ENCODE results near the gene ZNF333. TPM values are rescaled to one million over a fixed set of nuclear protein-coding genes. Genes with fewer than 3 reads are reported as not detected.
"Not testable (repeated sequence)": the region's sequence is repeated elsewhere in the genome, so short reads cannot be mapped to it uniquely, and the experiment has no call there.

Gene ZNF333
- polyA plus RNA-seq, 3 donors: 6.4 to 12.7 (median 11.8) TPM

- 83 to 94% (median 88%) methylated on average over 2 of the region's 2 CpGs for WGBS, 3 donors
These were observed 72.3 kb downstream of the ZNF333 start for GRCh38 chr19:14762111-14762510.

GRCh38 chr19:14763497-14764145, 73.8 kb downstream of the ZNF333 start:
- no peak overlapping the region for H3K27ac ChIP-seq (ENCODE audit: low read depth, low read length)
- 61 to 65% (median 63%) methylated on average over 4 of the region's 4 CpGs for WGBS, 3 donors

More at GRCh38 chr19:14762111-14762510, 72.3 kb downstream of the ZNF333 start:
- H3K27ac ChIP-seq (ENCODE audit: low read depth, low read length): no peak overlapping the region

GRCh38 chr19:14764401-14764800, 74.6 kb downstream of the ZNF333 start:
- WGBS, 3 donors: 85 to 91% (median 87%) methylated on average over 9 of the region's 9 CpGs
- H3K27ac ChIP-seq (ENCODE audit: low read depth, low read length): no peak overlapping the region

GRCh38 chr19:14765403-14765802, 75.6 kb downstream of the ZNF333 start:
- H3K27ac ChIP-seq (ENCODE audit: low read depth, low read length): not testable (repeated sequence)
- 74 to 92% (median 78%) methylated on average over 4 to 7 of the region's 18 CpGs for WGBS, 3 donors

GRCh38 chr19:14765841-14766240, 76.0 kb downstream of the ZNF333 start:
- 79 to 84% (median 82%) methylated on average over 13 to 15 of the region's 15 CpGs for WGBS, 3 donors
- not testable (repeated sequence) for H3K27ac ChIP-seq (ENCODE audit: low read depth, low read length)

- WGBS, 3 donors: 71 to 97% (median 92%) methylated on average over 2 of the region's 2 CpGs
- H3K27ac ChIP-seq (ENCODE audit: low read depth, low read length): no peak overlapping the region
These were observed 77.7 kb downstream of the ZNF333 start for GRCh38 chr19:14767466-14767971.

- no peak overlapping the region for H3K27ac ChIP-seq (ENCODE audit: low read depth, low read length)
- 71 to 93% (median 85%) methylated on average over 2 of the region's 2 CpGs for WGBS, 3 donors
These were observed 78.2 kb downstream of the ZNF333 start for GRCh38 chr19:14768001-14768400.

GRCh38 chr19:14769201-14769600, 79.4 kb downstream of the ZNF333 start:
- WGBS, 3 donors: 76 to 85% (median 77%) methylated on average over 5 of the region's 5 CpGs
- no peak overlapping the region for H3K27ac ChIP-seq (ENCODE audit: low read depth, low read length)

GRCh38 chr19:14770136-14770535, 80.3 kb downstream of the ZNF333 start:
- no peak overlapping the region for H3K27ac ChIP-seq (ENCODE audit: low read depth, low read length)
- WGBS, 3 donors: 68 to 77% (median 72%) methylated on average over 5 of the region's 5 CpGs

GRCh38 chr19:14770944-14771839, 81.3 kb downstream of the ZNF333 start:
- H3K27ac ChIP-seq (ENCODE audit: low read depth, low read length): no peak overlapping the region
- WGBS, 3 donors: 58 to 84% (median 80%) methylated on average over 11 of the region's 11 CpGs

GRCh38 chr19:14772467-14772866, 82.6 kb downstream of the ZNF333 start:
- WGBS, 3 donors: 83 to 87% (median 85%) methylated on average over 8 of the region's 8 CpGs
- H3K27ac ChIP-seq (ENCODE audit: low read depth, low read length): no peak overlapping the region

- H3K27ac ChIP-seq (ENCODE audit: low read depth, low read length): no peak overlapping the region
- WGBS, 3 donors: 87 to 91% (median 87%) methylated on average over 7 of the region's 7 CpGs
These were observed 83.1 kb downstream of the ZNF333 start for GRCh38 chr19:14772995-14773394.

GRCh38 chr19:14773722-14774121, 83.9 kb downstream of the ZNF333 start:
- 68 to 81% (median 78%) methylated on average over 9 of the region's 9 CpGs for WGBS, 3 donors
- not testable (repeated sequence) for H3K27ac ChIP-seq (ENCODE audit: low read depth, low read length)

- no peak overlapping the region for H3K27ac ChIP-seq (ENCODE audit: low read depth, low read length)
- 66 to 79% (median 70%) methylated on average over 10 of the region's 10 CpGs for WGBS, 3 donors
These were observed 84.5 kb downstream of the ZNF333 start for GRCh38 chr19:14774373-14774772.

- H3K27ac ChIP-seq (ENCODE audit: low read depth, low read length): not testable (repeated sequence)
- WGBS, 3 donors: 50 to 75% (median 61%) methylated on average over 8 of the region's 8 CpGs
These were observed 85.5 kb downstream of the ZNF333 start for GRCh38 chr19:14775326-14775725.

- WGBS, 3 donors: 3 to 10% (median 7%) methylated on average over 19 to 22 of the region's 22 CpGs
- H3K27ac ChIP-seq (ENCODE audit: low read depth, low read length): no peak overlapping the region
These were observed 86.2 kb downstream of the ZNF333 start for GRCh38 chr19:14775869-14776586.

GRCh38 chr19:14777645-14778044, 87.8 kb downstream of the ZNF333 start:
- 78 to 96% (median 91%) methylated on average over 4 of the region's 4 CpGs for WGBS, 3 donors

GRCh38 chr19:14778110-14778845, 88.4 kb downstream of the ZNF333 start, which contains the start of gene ADGRE2:
Gene ADGRE2 (minus strand): TSS chr19:14778560. CDS start chr19:14776756, 1,804 bp downstream.
- H3K27ac ChIP-seq (ENCODE audit: low read depth, low read length): not testable (repeated sequence)
- WGBS, 3 donors: 47 to 62% (median 53%) methylated on average over 11 to 12 of the region's 12 CpGs

More at GRCh38 chr19:14777645-14778044, 87.8 kb downstream of the ZNF333 start:
- not testable (repeated sequence) for H3K27ac ChIP-seq (ENCODE audit: low read depth, low read length)

Data from adipose tissue (tissue), 3 donors.